Measurements from ENCODE around the gene ARHGEF10L.

The ARHGEF10L gene

GRCh38 chr1:17594026-17594425, 54.5 kb downstream of the ARHGEF10L start:
- no peak for DNase-seq (ENCODE audit: low spot score)

GRCh38 chr1:17594690-17595601, 55.4 kb downstream of the ARHGEF10L start:
- DNase-seq (ENCODE audit: low spot score) = no peak

GRCh38 chr1:17595602-17595925, 56.1 kb downstream of the ARHGEF10L start:
- DNase-seq (ENCODE audit: low spot score) = no peak

- DNase-seq (ENCODE audit: low spot score) = no peak
Measured at GRCh38 chr1:17596186-17596585, 56.7 kb downstream of the ARHGEF10L start.

GRCh38 chr1:17596651-17597509, 57.4 kb downstream of the ARHGEF10L start:
- DNase-seq (ENCODE audit: low spot score) = no peak

GRCh38 chr1:17597651-17598050, 58.2 kb downstream of the ARHGEF10L start:
- no peak for DNase-seq (ENCODE audit: low spot score)

- DNase-seq (ENCODE audit: low spot score) = no peak
Measured at GRCh38 chr1:17598251-17598650, 58.8 kb downstream of the ARHGEF10L start.

GRCh38 chr1:17599291-17599953, 59.9 kb downstream of the ARHGEF10L start:
- no peak for DNase-seq (ENCODE audit: low spot score)

- DNase-seq (ENCODE audit: low spot score) = no peak
Measured at GRCh38 chr1:17599954-17600300, 60.4 kb downstream of the ARHGEF10L start.

- no peak for DNase-seq (ENCODE audit: low spot score)
Measured at GRCh38 chr1:17600321-17600720, 60.8 kb downstream of the ARHGEF10L start.

- DNase-seq (ENCODE audit: low spot score) = no peak
Measured at GRCh38 chr1:17601643-17602382, 62.3 kb downstream of the ARHGEF10L start.

- no peak for DNase-seq (ENCODE audit: low spot score)
Measured at GRCh38 chr1:17603091-17603841, 63.8 kb downstream of the ARHGEF10L start.

GRCh38 chr1:17605582-17606344, 66.3 kb downstream of the ARHGEF10L start:
- no peak for DNase-seq (ENCODE audit: low spot score)

- peak; percentile 81 for DNase-seq (ENCODE audit: low spot score)
Measured at GRCh38 chr1:17606826-17607440, 67.4 kb downstream of the ARHGEF10L start.

GRCh38 chr1:17607644-17608581, 68.4 kb downstream of the ARHGEF10L start:
- DNase-seq (ENCODE audit: low spot score) = no peak

- no peak for DNase-seq (ENCODE audit: low spot score)
Measured at GRCh38 chr1:17609529-17609928, 70.0 kb downstream of the ARHGEF10L start.

GRCh38 chr1:17610085-17610484, 70.6 kb downstream of the ARHGEF10L start:
- DNase-seq (ENCODE audit: low spot score) = no peak

- no peak for DNase-seq (ENCODE audit: low spot score)
Measured at GRCh38 chr1:17610713-17611112, 71.2 kb downstream of the ARHGEF10L start.

GRCh38 chr1:17611991-17612390, 72.5 kb downstream of the ARHGEF10L start:
- DNase-seq (ENCODE audit: low spot score) = peak; percentile 79
